H1 (cell line): ENCODE measurements around the gene PDLIM3. TPM values are rescaled to one million over a fixed set of nuclear protein-coding genes. Genes with fewer than 3 reads are reported as not detected.

Source experiments
- CTCF ChIA-PET: fragments of 300-600 bp; sonication (Branson Sonifier 250); formaldehyde crosslinking; loops from one replicate; lab custom pipeline; 2021; ENCODE audit not compliant: partially characterized antibody; lab: Charles Lee
- POLR2A ChIA-PET: fragments of 300-600 bp; sonication (Branson Sonifier 250); formaldehyde crosslinking; loops from one replicate; lab custom pipeline; 2021; ENCODE audit warnings: inconsistent platforms; ENCODE audit not compliant: partially characterized antibody; lab: Charles Lee
- DNase-seq, 2 experiments: peaks; one replicate each; pipeline versions ENCODE4 v3.0.0 to v3.0.0-alpha.2; 2010 to 2022; ENCODE audit warnings: low spot score in 2 of 2, low read depth in 1 of 2, mixed read lengths in 1 of 2
- FAIRE-seq: peaks from 2 replicates; lab custom pipeline; 2011; peaks lifted over from hg19 to GRCh38; lab: Jason Lieb, UNC
- H2AFZ ChIP-seq: 2 replicates; pipeline ENCODE4 v1.8.1; 2012; ENCODE audit warnings: low read length, inconsistent platforms
- H2AK5ac ChIP-seq: 2 replicates; pipeline ENCODE4 v1.6.1; 2013; ENCODE audit warnings: low read depth, low read length
- H2BK120ac ChIP-seq: replicated peaks from 2 replicates; pipeline ENCODE3; 2013; ENCODE audit warnings: low read depth, low read length, inconsistent platforms
- H2BK12ac ChIP-seq: 2 replicates; pipeline ENCODE4 v1.6.1; 2013; ENCODE audit warnings: low read depth, low read length
- H2BK15ac ChIP-seq: 2 replicates; pipeline ENCODE4 v1.6.1; 2013; ENCODE audit warnings: low read length
- H2BK20ac ChIP-seq: 2 replicates; pipeline ENCODE4 v1.6.1; 2013; ENCODE audit warnings: low read length
- H2BK5ac ChIP-seq: 2 replicates; pipeline ENCODE4 v1.6.1; 2013; ENCODE audit warnings: low read depth, low read length
- H3K14ac ChIP-seq: 2 replicates; pipeline ENCODE4 v1.6.1; 2013; ENCODE audit warnings: inconsistent platforms; ENCODE audit not compliant: insufficient read length
- H3K18ac ChIP-seq: 2 replicates; pipeline ENCODE4 v1.6.1; 2013; ENCODE audit warnings: low read length; ENCODE audit errors: extremely low read depth
- H3K23ac ChIP-seq: 2 replicates; pipeline ENCODE4 v1.6.1; 2013; ENCODE audit warnings: inconsistent platforms; ENCODE audit not compliant: insufficient read length
- H3K23me2 ChIP-seq: 2 replicates; pipeline ENCODE4 v1.6.1; 2013; ENCODE audit warnings: low read depth, low read length
- H3K27ac ChIP-seq: 2 replicates; pipeline ENCODE4 v1.6.1; 2011; ENCODE audit warnings: low read depth, low read length, inconsistent platforms
- H3K27me3 ChIP-seq, 4 experiments: replicated peaks in 1 of 4; 1 replicate in 1 of 4; 2 replicates in 3 of 4; pipeline versions ENCODE4 v1.6.1 to v1.8.1; 2011 to 2013; ENCODE audit warnings: low read length in 3 of 4, mild to moderate bottlenecking in 3 of 4, inconsistent platforms in 2 of 4, mixed read lengths in 2 of 4, moderate library complexity in 1 of 4; ENCODE audit not compliant: control insufficient read depth in 3 of 4, insufficient read depth in 3 of 4; ENCODE audit errors: extremely low read depth in 1 of 4
- H3K36me3 ChIP-seq, 4 experiments: 2 replicates each; pipeline versions ENCODE4 v1.6.1 to v1.8.1; 2011 to 2013; ENCODE audit warnings: mild to moderate bottlenecking in 4 of 4, low read length in 3 of 4, moderate library complexity in 2 of 4, control low read depth in 1 of 4, inconsistent platforms in 1 of 4; ENCODE audit not compliant: insufficient read depth in 4 of 4, control insufficient read depth in 2 of 4
- H3K4ac ChIP-seq: replicated peaks from 2 replicates; pipeline ENCODE3; 2013; ENCODE audit warnings: low read length, low read depth, mixed read lengths, inconsistent platforms; ENCODE audit not compliant: insufficient read length
- H3K4me1 ChIP-seq, 4 experiments: replicated peaks in 1 of 4; 1 replicate in 1 of 4; 2 replicates in 3 of 4; pipeline versions ENCODE4 v1.6.1 to v1.8.1; 2011 to 2013; ENCODE audit warnings: low read length in 3 of 4, inconsistent platforms in 2 of 4, mixed read lengths in 1 of 4; ENCODE audit not compliant: insufficient read depth in 4 of 4, control insufficient read depth in 3 of 4
- H3K4me2 ChIP-seq, 2 experiments: 2 replicates each; pipeline versions ENCODE4 v1.6.1 to v1.8.1; 2011 to 2013; ENCODE audit warnings: low read depth in 2 of 2, low read length in 2 of 2, control low read depth in 1 of 2, inconsistent platforms in 1 of 2, mild to moderate bottlenecking in 1 of 2; ENCODE audit not compliant: insufficient read depth in 1 of 2
- H3K4me3 ChIP-seq, 4 experiments: fragments of 200-600, 300-600 bp in 1 of 4; sonication (generic), shearing (Covaris generic), sonication (Bioruptor Twin) in 1 of 4; 2 replicates each; pipeline versions ENCODE4 v1.5.1 to v1.8.1; 2011 to 2016; ENCODE audit warnings: low read length in 4 of 4, low read depth in 3 of 4, control low read depth in 2 of 4, inconsistent platforms in 2 of 4, mild to moderate bottlenecking in 2 of 4, mixed read lengths in 1 of 4, moderate library complexity in 1 of 4; ENCODE audit not compliant: insufficient read depth in 2 of 4; ENCODE audit errors: extremely low read depth in 1 of 4
- H3K56ac ChIP-seq: replicated peaks from 2 replicates; pipeline ENCODE3; 2013; ENCODE audit warnings: low read depth, mild to moderate bottlenecking, mixed read lengths, low read length, inconsistent platforms; ENCODE audit not compliant: insufficient read length
- H3K79me1 ChIP-seq: 2 replicates; pipeline ENCODE4 v1.6.1; 2013; ENCODE audit warnings: low read depth, low read length, control low read depth
- H3K79me2 ChIP-seq, 2 experiments: 2 replicates each; pipeline versions ENCODE4 v1.6.1 to v1.8.1; 2012 to 2013; ENCODE audit warnings: low read length in 2 of 2, mild to moderate bottlenecking in 2 of 2, inconsistent platforms in 1 of 2; ENCODE audit not compliant: insufficient read depth in 2 of 2, control insufficient read depth in 1 of 2
- H3K9ac ChIP-seq, 4 experiments: replicated peaks in 1 of 4; 1 replicate in 1 of 4; 2 replicates in 3 of 4; pipeline versions ENCODE4 v1.6.1 to v1.8.1; 2011 to 2013; ENCODE audit warnings: low read depth in 3 of 4, low read length in 3 of 4, control low read depth in 2 of 4, mild to moderate bottlenecking in 2 of 4, moderate library complexity in 2 of 4, inconsistent platforms in 1 of 4; ENCODE audit errors: extremely low read depth in 1 of 4
- H3K9me3 ChIP-seq, 2 experiments: 2 replicates each; pipeline versions ENCODE4 v1.6.1 to v1.8.1; 2012 to 2013; ENCODE audit warnings: mild to moderate bottlenecking in 2 of 2, moderate library complexity in 2 of 2, control low read depth in 1 of 2, inconsistent platforms in 1 of 2, low read depth in 1 of 2, low read length in 1 of 2, mixed read lengths in 1 of 2; ENCODE audit not compliant: insufficient read depth in 2 of 2
- H4K20me1 ChIP-seq, 2 experiments: replicated peaks in 1 of 2; 2 replicates each; pipeline versions ENCODE3 to v1.8.1; 2011 to 2013; ENCODE audit warnings: inconsistent platforms in 2 of 2, low read length in 2 of 2, mild to moderate bottlenecking in 1 of 2; ENCODE audit not compliant: insufficient read depth in 2 of 2, control insufficient read depth in 1 of 2
- H4K5ac ChIP-seq: 2 replicates; pipeline ENCODE4 v1.6.1; 2013; ENCODE audit warnings: low read length, low read depth, mixed read lengths, inconsistent platforms; ENCODE audit not compliant: insufficient read length
- H4K8ac ChIP-seq: 2 replicates; pipeline ENCODE4 v1.8.0; 2013; ENCODE audit warnings: mild to moderate bottlenecking, moderate library complexity, low read length, inconsistent platforms; ENCODE audit not compliant: insufficient read depth; ENCODE audit errors: extremely low read depth
- H4K91ac ChIP-seq: replicated peaks from 2 replicates; pipeline ENCODE3; 2013; ENCODE audit warnings: low read length, mixed read lengths, inconsistent platforms; ENCODE audit not compliant: insufficient read length
- WGBS, 2 experiments: shearing (Covaris generic) in 1 of 2; methylation state at CpG; one replicate each; pipeline versions ENCODE4 v1.1.6 to v1.1.7; 2013 to 2015; ENCODE audit warnings: low lambda C conversion rate in 2 of 2, mixed read lengths in 2 of 2, inconsistent platforms in 1 of 2, low coverage in 1 of 2, missing lambda C conversion rate in 1 of 2; ENCODE audit not compliant: insufficient replicate concordance in 2 of 2, insufficient coverage in 1 of 2, insufficient read length in 1 of 2; ENCODE audit errors: extremely low coverage in 1 of 2, missing lambda C conversion rate in 1 of 2; 5-methylcytosine and 5-hydroxymethylcytosine counted together
- polyA plus RNA-seq, 7 experiments: library from polyadenylated mRNA; depleted of rRNA in 3 of 7; stranded (reverse) in 5 of 7; unstranded in 2 of 7; fragments of >200 nt in 5 of 7; fragments of 200-250 nt in 2 of 7; gene quantifications; 1 replicate in 5 of 7; 2 replicates in 1 of 7; 4 replicates in 1 of 7; pipeline versions ENCODE4 v1.2.1 to v1.2.3, GENCODE V29; 2011 to 2013; ENCODE audit warnings: missing spikeins in 2 of 7, mixed read lengths in 2 of 7
- total RNA-seq: library from RNA; stranded (reverse); fragmentation: NEBNext Ultra II Directional; extraction: Animal tissue kit (Norgen Biotek cat#: 25700); gene quantifications from 2 replicates; pipeline ENCODE4 v1.2.1, GENCODE V29; 2021

PDLIM3 gene
- total and polyA plus RNA-seq, 2 of the 8 experiments (the other 6 are each of a cell fraction or from before 2014, with no cell fraction given) = 7.6 to 8.1 TPM

DNA sequence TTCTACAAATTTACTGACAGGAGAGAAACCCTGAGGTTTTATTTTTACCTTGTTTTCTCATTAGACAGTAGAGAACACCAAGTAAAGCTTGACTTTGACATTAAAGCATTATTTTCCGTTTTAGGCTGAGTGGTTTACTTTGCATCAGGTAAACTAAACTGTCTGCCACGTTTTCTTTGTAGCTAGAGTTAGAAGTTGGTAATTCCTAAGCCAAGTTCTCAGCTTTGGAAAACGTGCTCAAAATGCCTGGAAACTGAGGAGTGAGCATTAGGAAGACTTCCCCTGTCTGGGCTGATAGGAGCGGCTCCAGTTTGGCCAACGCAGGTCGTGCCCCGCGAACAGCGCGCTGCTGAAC lies 819 bp downstream of the PDLIM3 start:
- H3K23me2 ChIP-seq = no peaks in the 10 kb centered on the region; the same call in 1 of the 2 replicates
- H3K18ac ChIP-seq = no peak overlapping the region
- no peak overlapping the region for H4K91ac ChIP-seq
- H2BK15ac ChIP-seq = no peak overlapping the region
- no peak overlapping the region for H2BK5ac ChIP-seq
- H3K79me1 ChIP-seq = no peaks in the 10 kb centered on the region
- H2AK5ac ChIP-seq = no peak overlapping the region
- no peaks in the 10 kb centered on the region for H4K20me1 ChIP-seq
- H3K4me3 ChIP-seq = peak overlapping the region; percentile 66 to 95 (median 75)
- CTCF ChIA-PET = interaction anchor here (2.0 kb wide), 1 partner anchor 17 kb away, joined by 7 read pairs; no protein-coding TSS in a partner anchor
- no peak overlapping the region for H4K5ac ChIP-seq
- 4% methylated on average over 8 of the region's 10 CpGs; no CpG with 5 or more reads in 1 of the 2 experiments for WGBS, 2 experiments
- H2BK20ac ChIP-seq = no peak overlapping the region
- no peak overlapping the region for H2BK120ac ChIP-seq
- POLR2A ChIA-PET = interaction anchor here (0.7 to 1.3 kb wide), 3 partner anchors 26 to 109 kb away, joined by 3 to 4 read pairs (median 3); no protein-coding TSS in a partner anchor
- H3K4ac ChIP-seq = no peak overlapping the region
- H3K23ac ChIP-seq = no peak overlapping the region
- H3K4me1 ChIP-seq = peaks cover 0 to 6% (median 2%) of the 10 kb centered on the region in 4 experiments; a peak in 3 of 7 replicates
- peak overlapping the region; percentile 89; the same call in 1 of the 2 replicates for H2AFZ ChIP-seq
- H3K27me3 ChIP-seq = peaks cover 3 to 19% (median 12%) of the 10 kb centered on the region in 4 experiments; a peak in 6 of 7 replicates
- no peaks in the 10 kb centered on the region for H3K79me2 ChIP-seq
- no peaks in the 10 kb centered on the region for H3K9me3 ChIP-seq
- H2BK12ac ChIP-seq = no peak overlapping the region; the same call in 1 of the 2 replicates
- DNase-seq (no peak), FAIRE-seq (peak; percentile 7)
- H3K14ac ChIP-seq = no peak overlapping the region
- peak overlapping the region in 1 of 4 experiments; percentile 66; a peak in 1 of 7 replicates for H3K9ac ChIP-seq
- 0 out of 2 replicates have a peak overlapping the region, but pooled peaks have one; percentile 58 for H4K8ac ChIP-seq
- no peak overlapping the region for H3K27ac ChIP-seq
- no peak overlapping the region for H3K56ac ChIP-seq
- no peaks in the 10 kb centered on the region for H3K36me3 ChIP-seq
- H3K4me2 ChIP-seq = peak overlapping the region; percentile 82 to 89
